Spleen (tissue), 7 donors: ENCODE data around the gene ARHGAP45.

Experiments
- CTCF ChIP-seq, 11 experiments: fragments of 200-600 bp in 7 of 11; fragments of 450-650 bp in 4 of 11; sonication (generic) in 4 of 11; IDR thresholded peaks in 8 of 11; conservative IDR thresholded peaks in 3 of 11; 1 replicate in 7 of 11; 2 replicates in 4 of 11; pipeline versions ENCODE4 v1.4.0 to v1.8.0; 2016 to 2021; ENCODE audit warnings: antibody characterized with exemption in 11 of 11, inconsistent platforms in 4 of 11, mild to moderate bottlenecking in 1 of 11
- POLR2A ChIP-seq, 3 donors: fragments of 450-650 bp; IDR thresholded peaks; one replicate each; pipeline ENCODE4 v1.5.1; 2017; ENCODE audit warnings: antibody characterized with exemption in 3 of 3, mild to moderate bottlenecking in 1 of 3
- donor health status: DM: no; HTN: no; CAD: no; lungs with moderate emphysema.
- donor health status: DM: no; HTN: no; CAD: no.
- donor health status: DM: no; HTN: no; CAD: no.

GRCh38 chr19:1105873-1106840 is 39.2 kb downstream of the ARHGAP45 start:
- TF ChIP-seq CTCF (IDR thresholded peaks at IDR 0.05 in 8 of 11, conservative IDR thresholded peaks at IDR 0.05 in 3 of 11) (no peak), POLR2A (IDR thresholded peaks at IDR 0.05) (no peak)
